GM18505 (cell line): ENCODE data around the gene CLSTN2.

Experiments
- ATAC-seq: cut with Tn5 transposase; IDR thresholded peaks from one replicate; pipeline ENCODE4 v1.9.1; 2021; ENCODE audit not compliant: unreplicated experiment
- POLR2A ChIP-seq: IDR thresholded peaks from 4 replicates; pipeline ENCODE4 v1.6.1; 2011; ENCODE audit warnings: borderline replicate concordance; ENCODE audit not compliant: insufficient read depth, insufficient read length; ENCODE audit errors: extremely low read depth

The CLSTN2 gene

DNA sequence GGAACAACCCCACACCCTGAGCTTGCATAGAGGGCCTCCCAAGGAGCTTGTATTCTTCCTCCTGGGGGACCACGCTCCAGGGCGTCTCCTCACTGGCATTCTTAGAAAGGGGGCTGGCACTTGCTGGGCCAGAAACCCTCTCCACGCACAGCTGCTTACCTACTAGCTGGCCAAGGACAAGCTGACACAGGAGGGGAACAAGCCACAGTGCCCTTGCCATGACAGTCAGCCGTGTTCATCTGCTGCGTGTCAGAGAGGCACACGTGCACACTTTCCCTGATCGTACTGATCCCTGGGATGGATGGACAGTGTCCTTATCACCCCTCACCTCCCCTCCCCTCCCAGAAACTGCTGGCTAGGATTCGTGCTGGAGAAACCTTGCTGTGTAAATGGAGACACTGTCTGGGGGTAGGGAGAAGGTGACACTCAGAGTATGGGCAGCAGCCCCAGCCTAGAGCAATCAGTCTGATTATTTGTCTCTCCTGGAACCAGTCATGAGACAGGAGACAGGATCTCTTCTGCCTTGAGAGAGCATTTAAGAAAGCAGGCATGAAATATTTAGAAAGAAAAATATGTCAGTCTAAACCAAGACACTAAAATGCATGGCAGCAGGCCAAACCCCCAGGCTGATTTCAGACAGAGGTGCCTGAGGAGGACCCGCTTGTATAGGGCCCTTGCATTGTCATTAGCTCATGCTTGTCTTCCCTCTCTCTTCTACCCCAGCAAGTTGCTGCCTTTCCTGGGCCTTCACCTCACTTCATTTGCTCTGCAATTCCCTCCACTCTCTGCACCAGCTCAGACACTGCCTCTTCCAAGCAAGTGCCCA is 431.1 kb downstream of the CLSTN2 start:
- TF ChIP-seq POLR2A = no peak
- no peak for ATAC-seq

DNA sequence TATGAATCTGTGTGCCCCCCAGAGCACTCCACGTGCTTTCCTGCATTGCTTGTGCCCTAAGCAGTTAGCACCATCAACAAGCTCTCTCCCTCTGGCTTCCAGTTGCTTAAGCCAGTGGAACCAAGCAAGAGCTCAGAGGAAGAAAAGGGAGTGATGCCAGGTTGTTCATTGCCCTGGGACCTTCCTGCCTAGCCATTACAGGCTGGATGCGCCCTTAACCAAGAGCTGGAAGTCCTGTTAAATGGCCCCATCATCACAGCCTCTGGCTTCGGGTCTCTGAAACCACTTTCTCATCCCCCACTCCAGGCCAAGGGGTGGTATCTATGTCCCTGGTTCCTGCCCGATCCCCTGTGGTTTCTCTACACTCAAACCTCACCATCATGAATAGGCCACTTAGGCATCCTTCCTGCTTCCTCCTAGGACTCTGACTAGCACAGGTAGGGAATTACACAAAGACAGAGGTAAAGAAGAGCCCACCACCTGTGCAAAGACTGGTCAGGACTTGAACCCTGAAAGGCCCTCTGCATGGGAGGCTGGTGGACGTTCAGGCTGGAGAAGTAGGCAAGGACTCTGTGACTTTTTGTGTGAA is 433.3 kb downstream of the CLSTN2 start:
- ATAC-seq = no peak
- no peak for TF ChIP-seq POLR2A

DNA sequence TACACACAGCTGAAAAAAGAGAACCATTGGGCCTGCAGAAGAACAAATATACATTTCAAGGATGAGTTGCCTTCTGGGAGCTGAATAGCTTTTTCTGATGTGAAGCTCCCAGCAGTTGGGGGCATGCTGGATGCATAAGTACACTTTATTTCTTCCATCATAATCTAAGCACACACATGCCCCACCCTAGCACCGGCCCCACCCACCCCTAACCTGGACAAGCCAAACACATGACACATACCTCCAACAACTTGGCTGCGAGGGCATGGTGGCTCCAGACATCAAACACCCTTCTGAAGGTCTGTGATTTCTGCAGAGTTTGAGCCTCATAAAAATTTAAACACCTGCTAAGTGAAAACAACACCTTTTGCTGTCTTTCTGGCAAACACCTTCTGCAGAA is 435.7 kb downstream of the CLSTN2 start:
- TF ChIP-seq POLR2A = no peak

DNA sequence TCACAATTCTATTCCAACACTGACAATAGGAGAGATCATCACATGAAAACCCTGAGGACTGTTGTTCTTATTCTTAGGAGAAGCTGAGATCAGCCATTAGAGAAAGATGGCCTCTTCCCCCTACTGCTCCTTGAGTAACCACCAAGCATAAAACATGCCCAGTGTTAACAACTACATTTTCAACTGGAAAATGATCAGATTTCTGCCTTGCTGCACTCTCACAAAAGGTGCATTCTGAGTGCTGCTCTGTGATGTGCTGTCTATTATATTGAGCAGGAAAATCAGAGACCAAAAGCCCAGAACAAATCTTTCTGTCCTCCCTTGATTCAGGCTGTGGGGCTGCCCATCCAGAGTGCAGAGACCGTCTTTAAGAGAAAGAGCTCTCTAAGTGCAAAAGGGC is 438.2 kb downstream of the CLSTN2 start:
- no peak for ATAC-seq
- no peak for TF ChIP-seq POLR2A

More for the DNA sequence above, 435.7 kb downstream of the CLSTN2 start:
- no peak for ATAC-seq

DNA sequence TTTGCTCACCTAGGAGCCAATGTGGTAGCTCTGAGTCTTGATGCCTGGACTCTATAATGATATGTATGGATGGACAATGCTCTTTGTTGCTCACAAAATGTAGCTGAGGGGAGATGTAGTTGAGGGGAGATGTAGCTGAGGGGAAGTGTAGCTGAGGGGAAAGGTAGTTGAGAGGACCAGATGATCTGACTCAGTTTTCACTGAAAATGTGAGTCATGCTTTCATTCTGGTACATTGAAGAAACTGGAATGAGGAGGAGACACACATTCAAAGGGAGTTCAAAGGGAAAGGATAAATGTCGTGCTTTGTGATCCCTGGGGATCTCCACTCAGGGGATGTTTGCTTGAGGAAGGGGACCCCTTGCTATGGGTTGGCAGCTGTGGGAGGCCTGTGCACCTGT is 440.0 kb downstream of the CLSTN2 start:
- no peak for ATAC-seq

DNA sequence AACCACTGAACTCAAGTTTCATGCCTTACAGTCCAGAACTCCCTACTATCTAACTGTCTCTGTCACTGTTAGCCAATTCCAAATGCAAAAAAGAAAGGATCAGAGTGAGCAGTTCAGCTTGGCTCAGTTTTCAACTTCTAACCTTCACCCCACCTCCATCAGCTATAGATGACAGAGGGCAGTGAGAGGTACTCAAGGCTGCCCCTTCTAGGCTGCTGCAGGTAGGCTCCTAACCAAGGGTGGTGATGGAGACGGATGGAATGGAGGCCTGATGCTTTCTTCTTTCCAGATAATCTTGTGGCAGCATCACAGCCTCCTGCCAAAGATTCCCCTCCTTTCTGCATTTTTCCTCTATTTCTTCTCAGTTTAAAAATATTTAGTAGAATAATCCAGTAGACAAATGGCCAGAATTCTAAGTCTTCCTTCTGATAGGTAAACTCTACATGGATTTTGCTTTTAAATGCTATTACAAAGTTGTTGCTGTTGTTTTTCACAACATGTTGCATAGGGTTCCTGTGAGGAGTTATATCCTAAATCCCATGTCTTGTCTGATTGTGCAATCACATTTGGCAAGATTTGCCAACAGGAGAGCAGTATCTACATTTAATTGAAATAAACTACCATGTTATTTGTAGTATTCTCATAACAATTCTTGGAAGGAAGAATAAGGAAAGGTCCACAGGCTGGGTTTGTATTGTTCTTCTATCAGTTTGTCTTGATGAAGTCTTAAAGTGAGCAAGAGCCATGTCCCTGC is 441.3 kb downstream of the CLSTN2 start:
- TF ChIP-seq POLR2A = no peak
- ATAC-seq = no peak

More for the DNA sequence above, 440.0 kb downstream of the CLSTN2 start:
- no peak for TF ChIP-seq POLR2A

DNA sequence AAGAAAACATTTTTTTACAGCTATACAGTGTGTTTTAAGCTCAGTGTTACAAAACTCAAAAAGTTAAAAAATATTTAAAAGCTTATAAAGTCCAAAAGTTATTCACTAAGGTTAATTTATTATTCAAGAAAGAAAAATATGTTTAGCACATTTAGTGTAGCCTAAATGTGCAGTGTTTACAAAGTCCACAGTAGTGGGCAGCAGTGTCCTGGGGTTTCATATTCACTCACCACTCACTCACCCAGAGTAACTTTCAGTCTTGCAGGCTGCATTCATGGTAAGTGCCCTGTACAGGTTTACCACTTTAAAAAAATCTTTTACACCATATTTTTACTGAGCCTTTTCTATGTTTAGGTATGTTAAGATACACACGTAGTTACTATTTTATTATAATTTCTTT is 442.7 kb downstream of the CLSTN2 start:
- no peak for ATAC-seq
- TF ChIP-seq POLR2A = no peak

DNA sequence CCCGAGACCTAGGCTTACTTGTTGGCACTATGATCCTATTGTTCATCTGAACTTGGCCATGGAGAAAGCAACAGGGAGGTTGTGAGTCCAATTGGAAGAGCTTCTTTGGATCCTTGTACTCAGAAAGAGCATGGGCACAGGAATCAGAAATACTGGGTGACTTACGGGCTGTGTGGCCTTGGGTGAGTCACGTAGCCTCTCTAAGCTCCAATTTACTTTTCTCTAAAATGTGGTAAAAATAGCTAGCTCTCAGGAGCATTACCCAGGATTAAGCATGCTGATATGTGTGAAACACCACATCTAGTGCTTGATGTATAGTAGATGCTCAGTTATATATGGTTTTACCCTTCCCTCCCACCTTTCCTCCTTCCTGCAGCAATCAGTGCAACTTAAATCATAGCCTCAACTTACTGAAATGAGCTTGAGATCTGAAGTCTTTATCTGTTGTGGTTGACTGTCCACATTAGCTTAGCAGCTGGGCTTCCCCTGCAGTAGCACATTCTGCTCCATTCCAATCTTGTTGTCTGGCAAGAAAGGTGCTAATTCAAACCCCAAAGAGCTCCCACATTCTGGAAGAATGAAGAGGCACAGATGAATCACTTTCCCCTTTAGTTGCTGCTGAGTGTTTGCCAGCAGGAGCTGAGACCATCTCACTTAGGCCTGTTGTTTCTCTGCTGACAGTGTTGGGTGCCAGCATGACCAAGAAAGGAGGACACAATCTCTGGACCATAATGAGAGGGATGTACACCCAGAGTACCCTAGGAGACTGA is 443.8 kb downstream of the CLSTN2 start:
- TF ChIP-seq POLR2A = no peak
- no peak for ATAC-seq

DNA sequence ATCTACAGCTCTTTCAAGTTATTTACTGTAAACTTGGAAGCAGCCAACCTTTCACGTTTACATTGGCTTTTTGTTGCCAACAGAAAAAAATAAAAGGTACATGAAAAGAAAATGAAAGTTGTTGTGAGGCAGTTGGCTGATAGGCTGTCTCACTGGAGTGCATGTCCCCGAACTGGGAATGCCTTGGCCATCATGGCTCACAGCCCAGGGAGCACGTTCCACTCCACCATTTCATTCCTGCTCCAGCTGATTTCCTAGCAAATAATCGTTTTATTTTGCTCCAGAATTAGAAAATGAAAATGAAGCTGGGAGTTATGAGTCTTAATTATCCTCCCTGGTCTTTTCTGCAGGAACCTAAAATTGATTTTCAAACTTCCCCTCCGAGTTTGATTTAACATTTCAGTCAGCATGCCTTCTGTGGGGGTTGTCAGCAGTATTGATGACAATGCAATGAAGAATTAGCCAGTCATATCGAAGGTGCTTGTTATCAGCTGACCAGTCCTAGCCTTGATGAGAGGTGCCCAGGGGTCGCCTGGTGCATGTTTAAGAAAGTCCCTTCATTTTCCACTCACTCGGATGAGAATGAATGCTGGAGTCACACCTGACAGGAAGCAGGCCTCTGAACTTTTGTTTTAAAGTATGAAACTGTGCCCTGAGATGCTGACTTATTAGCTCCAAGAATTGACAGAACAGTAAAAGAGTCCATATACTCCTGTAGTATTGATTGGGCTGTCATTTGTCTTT is 449.2 kb downstream of the CLSTN2 start:
- no peak for ATAC-seq
- no peak for TF ChIP-seq POLR2A

DNA sequence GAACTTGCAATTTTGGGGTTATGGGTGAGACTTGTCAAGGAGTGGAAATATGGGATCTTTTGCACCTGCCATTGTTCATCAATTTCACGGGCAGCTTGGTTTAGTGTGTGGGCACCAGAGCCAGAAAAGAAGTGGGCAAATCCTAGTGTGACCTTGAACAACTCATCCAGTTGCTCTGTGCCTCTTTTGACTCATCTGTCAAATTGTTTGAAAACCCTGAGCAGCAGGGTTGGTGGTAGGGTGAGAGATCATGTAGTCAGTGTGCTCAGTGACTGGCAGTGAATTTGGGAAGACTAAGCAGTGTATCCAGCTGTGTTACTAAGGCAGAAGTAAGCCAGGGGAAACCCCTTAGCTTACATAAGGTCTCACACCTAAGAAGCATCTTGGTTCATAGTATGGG is 449.9 kb downstream of the CLSTN2 start:
- no peak for ATAC-seq

DNA sequence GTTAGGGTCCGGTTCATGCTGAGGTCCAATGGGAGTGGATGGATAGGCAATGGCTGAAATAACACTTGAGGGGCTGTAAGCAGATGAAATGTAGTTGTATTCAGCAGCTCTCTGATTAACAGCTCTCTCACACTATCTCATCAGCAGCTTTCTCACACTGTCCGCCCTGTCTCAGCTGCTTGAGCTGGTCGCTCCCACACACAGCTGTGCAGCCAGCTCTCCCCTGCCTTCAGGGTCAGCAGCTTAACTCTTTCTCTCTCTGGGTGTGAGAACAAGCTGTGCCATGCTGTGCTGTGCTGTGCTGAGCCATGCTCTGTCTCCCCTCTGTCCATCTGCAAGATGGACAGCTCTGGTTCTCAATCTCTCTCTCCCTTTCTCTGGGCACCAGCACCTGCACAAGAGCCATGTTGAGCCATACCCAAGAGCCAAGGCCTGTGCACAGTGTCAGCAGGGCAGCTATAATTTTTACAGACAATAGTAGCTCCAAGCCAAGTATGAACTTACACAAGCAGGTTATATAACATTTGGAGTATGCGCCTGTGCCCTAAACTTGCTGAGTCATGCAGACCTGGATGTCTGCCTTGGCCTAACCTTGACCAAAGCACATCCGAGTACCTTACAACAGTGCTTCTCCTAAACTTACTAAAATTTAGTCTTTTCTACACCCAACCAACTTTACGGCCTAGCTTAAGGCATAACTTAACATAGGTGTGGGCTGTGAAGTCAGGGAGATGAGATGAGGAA is 451.5 kb downstream of the CLSTN2 start:
- TF ChIP-seq POLR2A = no peak
- ATAC-seq = no peak

More for the DNA sequence above, 449.9 kb downstream of the CLSTN2 start:
- no peak for TF ChIP-seq POLR2A

DNA sequence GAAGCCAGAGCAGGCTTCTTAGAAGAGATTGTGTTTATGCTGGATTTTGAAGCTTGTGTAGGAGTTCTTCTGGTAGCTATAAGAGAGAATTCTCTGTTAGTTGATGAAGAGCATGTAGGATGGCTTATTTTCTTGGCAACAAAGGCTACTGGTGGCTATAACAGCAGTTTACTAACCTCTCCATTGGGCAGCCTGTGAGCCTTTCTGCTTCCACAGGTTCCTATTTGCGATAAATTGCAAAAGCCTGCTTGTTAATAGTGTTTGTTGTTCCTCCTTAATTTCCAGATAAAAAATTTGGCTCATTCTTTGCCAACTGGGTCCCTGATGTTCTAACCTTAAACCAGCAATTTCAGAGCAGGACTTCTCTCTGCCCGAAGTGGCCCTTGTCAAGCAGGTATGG is 452.3 kb downstream of the CLSTN2 start:
- no peak for ATAC-seq
- no peak for TF ChIP-seq POLR2A
